CD4-positive, alpha-beta T cell treated with Interleukin-17A for 4 hours (primary cell): ENCODE measurements around the gene CHAT.

Experiments used
- DNase-seq: peaks from one replicate; pipeline ENCODE4 v3.0.0-alpha.2; 2020; ENCODE audit warnings: mixed read lengths

CHAT gene

GRCh38 chr10:49690698-49691356, 77.0 kb downstream of the CHAT start:
- DNase-seq: no peak

DNA sequence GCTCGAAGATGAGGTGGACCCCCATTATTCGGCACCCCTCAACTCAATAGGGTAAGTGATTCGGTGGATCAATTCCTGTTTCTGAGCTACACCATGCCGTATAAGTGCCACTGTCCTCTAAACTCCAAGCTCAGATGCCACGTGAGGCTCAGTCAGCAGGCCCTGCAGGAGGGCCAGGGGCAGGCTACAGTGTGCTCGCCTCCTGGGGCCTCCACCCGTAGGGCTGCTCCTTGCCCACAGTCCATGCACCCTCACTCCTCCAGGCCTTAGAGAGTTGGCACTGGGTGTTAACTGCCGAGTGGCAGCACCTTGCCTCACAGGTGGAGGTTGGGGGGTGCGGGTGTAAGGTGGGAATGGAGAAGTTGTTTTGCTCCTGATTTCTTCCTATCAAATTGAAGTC, 77.8 kb downstream of the CHAT start:
- DNase-seq: no peak

- DNase-seq: no peak
These were observed 80.6 kb downstream of the CHAT start for GRCh38 chr10:49694466-49694865.

- no peak for DNase-seq
These were observed 82.5 kb downstream of the CHAT start for GRCh38 chr10:49696311-49696710.

GRCh38 chr10:49698679-49699078, 84.8 kb downstream of the CHAT start:
- DNase-seq: no peak

DNA sequence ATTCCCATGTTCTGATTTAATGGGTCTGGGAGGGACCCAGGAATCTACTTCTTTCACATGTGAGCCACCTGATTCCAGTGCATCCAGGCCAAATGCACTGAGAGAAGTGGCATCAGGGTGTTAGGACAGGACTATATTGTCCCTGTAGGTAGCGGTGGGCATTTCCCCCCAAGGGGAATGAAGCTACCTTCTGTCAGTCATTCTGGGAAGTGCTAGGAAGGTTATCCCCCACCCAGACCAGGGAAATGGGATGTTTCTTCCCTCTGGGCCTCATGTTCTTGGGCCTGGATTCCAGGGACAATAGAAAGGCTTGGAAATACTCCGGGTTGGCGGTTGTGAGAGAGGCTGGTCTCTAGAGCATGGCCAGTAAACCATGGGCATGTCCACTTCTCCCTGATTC, 86.4 kb downstream of the CHAT start:
- no peak for DNase-seq

DNA sequence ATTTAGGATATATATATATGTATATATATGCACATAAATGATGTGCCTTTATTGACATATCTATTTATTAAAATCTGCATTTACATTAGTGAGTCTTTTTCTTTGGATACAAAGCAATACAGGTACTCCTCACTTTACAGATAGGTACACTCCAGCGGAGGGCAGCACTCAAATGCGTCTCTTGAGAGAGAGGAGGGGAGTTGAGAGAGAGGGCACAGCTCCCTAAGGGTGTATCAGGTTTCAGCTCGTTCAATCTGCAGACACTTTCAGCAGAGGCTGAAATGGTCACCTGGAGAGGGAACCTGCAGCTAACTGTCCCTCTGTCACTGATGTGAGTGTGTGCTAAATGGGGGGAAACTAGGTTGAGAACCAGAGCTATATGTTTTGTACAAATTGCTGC, 87.2 kb downstream of the CHAT start:
- no peak for DNase-seq

- DNase-seq: no peak
These were observed 93.7 kb downstream of the CHAT start for GRCh38 chr10:49707585-49707984.

DNA sequence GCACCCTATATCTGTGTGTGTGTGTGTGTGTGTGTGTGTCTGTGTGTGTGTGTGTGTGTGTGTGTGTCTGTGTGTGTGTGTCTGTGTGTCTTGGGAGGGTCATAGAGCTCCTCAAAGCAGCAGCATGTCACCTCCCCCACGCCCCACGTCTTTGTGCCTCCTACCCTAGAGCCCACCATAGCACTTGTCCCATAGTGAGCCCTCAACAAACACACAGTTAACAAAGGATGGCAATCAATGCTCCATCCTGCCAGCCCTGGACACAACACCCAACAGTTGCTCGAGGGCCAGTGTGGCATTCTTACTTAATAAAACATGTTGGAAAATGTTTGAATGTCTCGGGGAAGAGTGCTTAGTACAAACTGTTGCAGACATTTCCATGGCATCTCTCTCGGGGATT, 96.1 kb downstream of the CHAT start:
- DNase-seq: no peak

DNA sequence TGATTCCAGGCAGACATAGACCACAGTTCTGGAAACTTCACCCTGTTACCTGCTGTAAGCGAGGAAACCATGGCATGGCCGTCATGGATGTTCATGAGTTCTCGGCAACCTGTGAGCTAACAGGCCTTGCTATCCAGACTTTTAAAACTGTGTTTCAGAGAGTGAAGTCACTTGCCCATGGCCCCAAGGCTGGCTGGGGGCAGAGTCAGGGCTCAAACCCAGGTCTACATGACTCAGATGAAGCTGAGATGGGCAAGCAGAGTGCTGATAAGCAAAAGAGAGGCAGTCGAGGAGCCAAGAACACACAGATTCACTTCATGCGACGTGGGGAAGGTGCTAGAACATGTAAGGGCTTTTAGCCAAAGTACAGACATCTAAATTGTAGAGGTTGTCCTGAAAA, 97.1 kb downstream of the CHAT start:
- no peak for DNase-seq

- no peak for DNase-seq
These were observed 97.6 kb downstream of the CHAT start for GRCh38 chr10:49711481-49711880.

GRCh38 chr10:49713266-49713665, 99.4 kb downstream of the CHAT start:
- DNase-seq: no peak
